H1 (cell line): ENCODE measurements around the gene ARHGAP18. TPM values are rescaled to one million over a fixed set of nuclear protein-coding genes. Genes with fewer than 3 reads are reported as not detected.

Experiments
- CTCF ChIA-PET: fragments of 300-600 bp; sonication (Branson Sonifier 250); formaldehyde crosslinking; loops from one replicate; lab custom pipeline; 2021; ENCODE audit not compliant: partially characterized antibody; lab: Charles Lee
- POLR2A ChIA-PET: fragments of 300-600 bp; sonication (Branson Sonifier 250); formaldehyde crosslinking; loops from one replicate; lab custom pipeline; 2021; ENCODE audit warnings: inconsistent platforms; ENCODE audit not compliant: partially characterized antibody; lab: Charles Lee
- DNase-seq, 2 experiments: peaks; one replicate each; pipeline versions ENCODE4 v3.0.0 to v3.0.0-alpha.2; 2010 to 2022; ENCODE audit warnings: low spot score in 2 of 2, low read depth in 1 of 2, mixed read lengths in 1 of 2
- FAIRE-seq: peaks from 2 replicates; lab custom pipeline; 2011; peaks lifted over from hg19 to GRCh38; lab: Jason Lieb, UNC
- H2AFZ ChIP-seq: 2 replicates; pipeline ENCODE4 v1.8.1; 2012; ENCODE audit warnings: low read length, inconsistent platforms
- H2AK5ac ChIP-seq: 2 replicates; pipeline ENCODE4 v1.6.1; 2013; ENCODE audit warnings: low read depth, low read length
- H2BK120ac ChIP-seq: replicated peaks from 2 replicates; pipeline ENCODE3; 2013; ENCODE audit warnings: low read depth, low read length, inconsistent platforms
- H2BK12ac ChIP-seq: 2 replicates; pipeline ENCODE4 v1.6.1; 2013; ENCODE audit warnings: low read depth, low read length
- H2BK15ac ChIP-seq: 2 replicates; pipeline ENCODE4 v1.6.1; 2013; ENCODE audit warnings: low read length
- H2BK20ac ChIP-seq: 2 replicates; pipeline ENCODE4 v1.6.1; 2013; ENCODE audit warnings: low read length
- H2BK5ac ChIP-seq: 2 replicates; pipeline ENCODE4 v1.6.1; 2013; ENCODE audit warnings: low read depth, low read length
- H3K14ac ChIP-seq: 2 replicates; pipeline ENCODE4 v1.6.1; 2013; ENCODE audit warnings: inconsistent platforms; ENCODE audit not compliant: insufficient read length
- H3K18ac ChIP-seq: 2 replicates; pipeline ENCODE4 v1.6.1; 2013; ENCODE audit warnings: low read length; ENCODE audit errors: extremely low read depth
- H3K23ac ChIP-seq: 2 replicates; pipeline ENCODE4 v1.6.1; 2013; ENCODE audit warnings: inconsistent platforms; ENCODE audit not compliant: insufficient read length
- H3K23me2 ChIP-seq: 2 replicates; pipeline ENCODE4 v1.6.1; 2013; ENCODE audit warnings: low read depth, low read length
- H3K27ac ChIP-seq: 2 replicates; pipeline ENCODE4 v1.6.1; 2011; ENCODE audit warnings: low read depth, low read length, inconsistent platforms
- H3K27me3 ChIP-seq, 4 experiments: replicated peaks in 1 of 4; 1 replicate in 1 of 4; 2 replicates in 3 of 4; pipeline versions ENCODE4 v1.6.1 to v1.8.1; 2011 to 2013; ENCODE audit warnings: low read length in 3 of 4, mild to moderate bottlenecking in 3 of 4, inconsistent platforms in 2 of 4, mixed read lengths in 2 of 4, moderate library complexity in 1 of 4; ENCODE audit not compliant: control insufficient read depth in 3 of 4, insufficient read depth in 3 of 4; ENCODE audit errors: extremely low read depth in 1 of 4
- H3K36me3 ChIP-seq, 4 experiments: 2 replicates each; pipeline versions ENCODE4 v1.6.1 to v1.8.1; 2011 to 2013; ENCODE audit warnings: mild to moderate bottlenecking in 4 of 4, low read length in 3 of 4, moderate library complexity in 2 of 4, control low read depth in 1 of 4, inconsistent platforms in 1 of 4; ENCODE audit not compliant: insufficient read depth in 4 of 4, control insufficient read depth in 2 of 4
- H3K4ac ChIP-seq: replicated peaks from 2 replicates; pipeline ENCODE3; 2013; ENCODE audit warnings: low read length, low read depth, mixed read lengths, inconsistent platforms; ENCODE audit not compliant: insufficient read length
- H3K4me1 ChIP-seq, 4 experiments: replicated peaks in 1 of 4; 1 replicate in 1 of 4; 2 replicates in 3 of 4; pipeline versions ENCODE4 v1.6.1 to v1.8.1; 2011 to 2013; ENCODE audit warnings: low read length in 3 of 4, inconsistent platforms in 2 of 4, mixed read lengths in 1 of 4; ENCODE audit not compliant: insufficient read depth in 4 of 4, control insufficient read depth in 3 of 4
- H3K4me2 ChIP-seq, 2 experiments: 2 replicates each; pipeline versions ENCODE4 v1.6.1 to v1.8.1; 2011 to 2013; ENCODE audit warnings: low read depth in 2 of 2, low read length in 2 of 2, control low read depth in 1 of 2, inconsistent platforms in 1 of 2, mild to moderate bottlenecking in 1 of 2; ENCODE audit not compliant: insufficient read depth in 1 of 2
- H3K4me3 ChIP-seq, 4 experiments: fragments of 200-600, 300-600 bp in 1 of 4; sonication (generic), shearing (Covaris generic), sonication (Bioruptor Twin) in 1 of 4; 2 replicates each; pipeline versions ENCODE4 v1.5.1 to v1.8.1; 2011 to 2016; ENCODE audit warnings: low read length in 4 of 4, low read depth in 3 of 4, control low read depth in 2 of 4, inconsistent platforms in 2 of 4, mild to moderate bottlenecking in 2 of 4, mixed read lengths in 1 of 4, moderate library complexity in 1 of 4; ENCODE audit not compliant: insufficient read depth in 2 of 4; ENCODE audit errors: extremely low read depth in 1 of 4
- H3K56ac ChIP-seq: replicated peaks from 2 replicates; pipeline ENCODE3; 2013; ENCODE audit warnings: low read depth, mild to moderate bottlenecking, mixed read lengths, low read length, inconsistent platforms; ENCODE audit not compliant: insufficient read length
- H3K79me1 ChIP-seq: 2 replicates; pipeline ENCODE4 v1.6.1; 2013; ENCODE audit warnings: low read depth, low read length, control low read depth
- H3K79me2 ChIP-seq, 2 experiments: 2 replicates each; pipeline versions ENCODE4 v1.6.1 to v1.8.1; 2012 to 2013; ENCODE audit warnings: low read length in 2 of 2, mild to moderate bottlenecking in 2 of 2, inconsistent platforms in 1 of 2; ENCODE audit not compliant: insufficient read depth in 2 of 2, control insufficient read depth in 1 of 2
- H3K9ac ChIP-seq, 4 experiments: replicated peaks in 1 of 4; 1 replicate in 1 of 4; 2 replicates in 3 of 4; pipeline versions ENCODE4 v1.6.1 to v1.8.1; 2011 to 2013; ENCODE audit warnings: low read depth in 3 of 4, low read length in 3 of 4, control low read depth in 2 of 4, mild to moderate bottlenecking in 2 of 4, moderate library complexity in 2 of 4, inconsistent platforms in 1 of 4; ENCODE audit errors: extremely low read depth in 1 of 4
- H3K9me3 ChIP-seq, 2 experiments: 2 replicates each; pipeline versions ENCODE4 v1.6.1 to v1.8.1; 2012 to 2013; ENCODE audit warnings: mild to moderate bottlenecking in 2 of 2, moderate library complexity in 2 of 2, control low read depth in 1 of 2, inconsistent platforms in 1 of 2, low read depth in 1 of 2, low read length in 1 of 2, mixed read lengths in 1 of 2; ENCODE audit not compliant: insufficient read depth in 2 of 2
- H4K20me1 ChIP-seq, 2 experiments: replicated peaks in 1 of 2; 2 replicates each; pipeline versions ENCODE3 to v1.8.1; 2011 to 2013; ENCODE audit warnings: inconsistent platforms in 2 of 2, low read length in 2 of 2, mild to moderate bottlenecking in 1 of 2; ENCODE audit not compliant: insufficient read depth in 2 of 2, control insufficient read depth in 1 of 2
- H4K5ac ChIP-seq: 2 replicates; pipeline ENCODE4 v1.6.1; 2013; ENCODE audit warnings: low read length, low read depth, mixed read lengths, inconsistent platforms; ENCODE audit not compliant: insufficient read length
- H4K8ac ChIP-seq: 2 replicates; pipeline ENCODE4 v1.8.0; 2013; ENCODE audit warnings: mild to moderate bottlenecking, moderate library complexity, low read length, inconsistent platforms; ENCODE audit not compliant: insufficient read depth; ENCODE audit errors: extremely low read depth
- H4K91ac ChIP-seq: replicated peaks from 2 replicates; pipeline ENCODE3; 2013; ENCODE audit warnings: low read length, mixed read lengths, inconsistent platforms; ENCODE audit not compliant: insufficient read length
- CEBPB ChIP-seq: IDR thresholded peaks from 2 replicates; pipeline ENCODE4 v1.6.1; 2012; ENCODE audit warnings: low read depth, low read length
- CREB1 ChIP-seq: IDR thresholded peaks from 2 replicates; pipeline ENCODE4 v1.6.1; 2012; ENCODE audit warnings: inconsistent platforms
- CTCF ChIP-seq, 3 experiments: IDR thresholded peaks; 1 replicate in 2 of 3; 2 replicates in 1 of 3; pipeline versions ENCODE4 v1.5.1 to v1.6.1; 2011; ENCODE audit warnings: low read length in 3 of 3, mild to moderate bottlenecking in 3 of 3, inconsistent platforms in 2 of 3, low read depth in 1 of 3, moderate library complexity in 1 of 3; ENCODE audit not compliant: insufficient read depth in 1 of 3; ENCODE audit errors: control extremely low read depth in 1 of 3
- polyA plus RNA-seq, 7 experiments: library from polyadenylated mRNA; depleted of rRNA in 3 of 7; stranded (reverse) in 5 of 7; unstranded in 2 of 7; fragments of >200 nt in 5 of 7; fragments of 200-250 nt in 2 of 7; gene quantifications; 1 replicate in 5 of 7; 2 replicates in 1 of 7; 4 replicates in 1 of 7; pipeline versions ENCODE4 v1.2.1 to v1.2.3, GENCODE V29; 2011 to 2013; ENCODE audit warnings: missing spikeins in 2 of 7, mixed read lengths in 2 of 7
- total RNA-seq: library from RNA; stranded (reverse); fragmentation: NEBNext Ultra II Directional; extraction: Animal tissue kit (Norgen Biotek cat#: 25700); gene quantifications from 2 replicates; pipeline ENCODE4 v1.2.1, GENCODE V29; 2021

Gene ARHGAP18
- total and polyA plus RNA-seq, 2 of the 8 experiments (the other 6 are each of a cell fraction or from before 2014, with no cell fraction given), result 0.83 to 4.5 TPM

GRCh38 chr6:129641344-129641743 is 68.6 kb downstream of the ARHGAP18 start:
- FAIRE-seq (no peak), DNase-seq (no peak)
- H2BK12ac ChIP-seq, result no peak overlapping the region
- H3K9me3 ChIP-seq, result no peaks in the 10 kb centered on the region
- no peak overlapping the region for H3K4me3 ChIP-seq
- H3K4ac ChIP-seq, result no peak overlapping the region
- H3K79me1 ChIP-seq, result no peaks in the 10 kb centered on the region
- no peak overlapping the region for H2AFZ ChIP-seq
- H2BK5ac ChIP-seq, result no peak overlapping the region
- H3K23me2 ChIP-seq, result no peaks in the 10 kb centered on the region
- no peak overlapping the region for H4K8ac ChIP-seq
- H2BK120ac ChIP-seq, result no peak overlapping the region
- no peak overlapping the region for H4K5ac ChIP-seq
- no peaks in the 10 kb centered on the region for H3K36me3 ChIP-seq
- TF ChIP-seq CREB1 (no peak), CTCF (IDR thresholded peaks at IDR 0.05; ENCODE audit: control extremely low read depth in 1 of 3, insufficient read depth in 1 of 3, low read depth in 1 of 3, low read length in 3 of 3) (no peak), CEBPB (no peak)
- no peak overlapping the region for H3K9ac ChIP-seq
- H3K18ac ChIP-seq, result no peak overlapping the region
- no peaks in the 10 kb centered on the region for H3K27me3 ChIP-seq
- H4K91ac ChIP-seq, result no peak overlapping the region
- no peak overlapping the region for H2AK5ac ChIP-seq
- H3K14ac ChIP-seq, result no peak overlapping the region
- H2BK15ac ChIP-seq, result no peak overlapping the region
- ChIA-PET POLR2A (interaction anchor here (0.6 kb wide), 1 partner anchor 103 kb away, joined by 3 read pairs; no protein-coding TSS in a partner anchor), CTCF (interaction anchor here (0.6 to 1.6 kb wide), 5 partner anchors 11 to 102 kb away, joined by 3 to 4 read pairs (median 4); no protein-coding TSS in a partner anchor)
- no peak overlapping the region for H3K23ac ChIP-seq
- no peak overlapping the region for H3K4me2 ChIP-seq
- H3K27ac ChIP-seq, result no peak overlapping the region
- H3K4me1 ChIP-seq, result peaks cover 0 to 6% (median 0%) of the 10 kb centered on the region in 4 experiments; a peak in 3 of 7 replicates
- H4K20me1 ChIP-seq, result no peaks in the 10 kb centered on the region
- no peaks in the 10 kb centered on the region for H3K79me2 ChIP-seq
- H3K56ac ChIP-seq, result no peak overlapping the region
- no peak overlapping the region for H2BK20ac ChIP-seq
